MM.1S (cell line): Measurements from ENCODE around the gene LSM7.

ENCODE experiments used
- DNase-seq: peaks from one replicate; pipeline ENCODE4 v3.0.0-alpha.2; 2015
- H2AFZ ChIP-seq: fragments of 300-600 bp; sonication (generic); 2 replicates; pipeline ENCODE4 v1.6.0; 2016; ENCODE audit warnings: antibody characterized with exemption, low read length
- H3F3A ChIP-seq: fragments of 300-600 bp; sonication (generic); 2 replicates; pipeline ENCODE4 v1.6.1; 2016; ENCODE audit warnings: mild to moderate bottlenecking, antibody characterized with exemption, low read length, moderate library complexity, mixed read lengths; ENCODE audit not compliant: insufficient read depth
- H3K27ac ChIP-seq: fragments of 300-600 bp; sonication (generic); 2 replicates; pipeline ENCODE4 v1.5.1; 2016; ENCODE audit warnings: mild to moderate bottlenecking, low read length
- H3K27me3 ChIP-seq: fragments of 300-600 bp; sonication (generic); replicated peaks from 2 replicates; pipeline ENCODE4 v1.6.0; 2016; ENCODE audit warnings: low read length; ENCODE audit not compliant: insufficient read depth
- H3K36me3 ChIP-seq: fragments of 300-600 bp; sonication (generic); replicated peaks from 2 replicates; pipeline ENCODE4 v1.6.1; 2016; ENCODE audit warnings: mild to moderate bottlenecking, low read length, mixed read lengths; ENCODE audit not compliant: insufficient read depth
- H3K4me1 ChIP-seq: fragments of 300-600 bp; sonication (generic); 2 replicates; pipeline ENCODE4 v1.6.1; 2016; ENCODE audit warnings: low read length, mixed read lengths
- H3K4me2 ChIP-seq: fragments of 300-600 bp; sonication (generic); 2 replicates; pipeline ENCODE4 v1.6.0; 2016; ENCODE audit warnings: low read depth, low read length
- H3K4me3 ChIP-seq: fragments of 300-600 bp; sonication (generic); 2 replicates; pipeline ENCODE4 v1.5.1; 2016; ENCODE audit warnings: low read length, mixed read lengths
- H3K79me2 ChIP-seq: fragments of 300-600 bp; sonication (generic); 2 replicates; pipeline ENCODE4 v1.6.1; 2016; ENCODE audit warnings: mixed run types, low read length, mixed read lengths
- H3K9ac ChIP-seq: fragments of 300-600 bp; sonication (generic); 2 replicates; pipeline ENCODE4 v1.6.1; 2016; ENCODE audit warnings: low read length, mixed read lengths
- H3K9me2 ChIP-seq: fragments of 300-600 bp; sonication (generic); replicated peaks from 2 replicates; pipeline ENCODE4 v1.6.1; 2016; ENCODE audit warnings: mild to moderate bottlenecking, low read length, mixed read lengths; ENCODE audit not compliant: insufficient read depth
- H3K9me3 ChIP-seq: fragments of 300-600 bp; sonication (generic); replicated peaks from 2 replicates; pipeline ENCODE4 v1.6.1; 2016; ENCODE audit warnings: mild to moderate bottlenecking, low read length, mixed read lengths; ENCODE audit not compliant: insufficient read depth
- H4K20me1 ChIP-seq: fragments of 300-600 bp; sonication (generic); 2 replicates; pipeline ENCODE4 v1.6.1; 2016; ENCODE audit warnings: mild to moderate bottlenecking, low read length, moderate library complexity, mixed read lengths; ENCODE audit not compliant: insufficient read depth
- EZH2 ChIP-seq: fragments of 300-600 bp; sonication (generic); optimal IDR thresholded peaks from 2 replicates; pipeline ENCODE3; 2017; ENCODE audit warnings: low read depth, mild to moderate bottlenecking, antibody characterized with exemption, low read length, mixed read lengths
- EZH2phosphoT487 ChIP-seq: fragments of 300-600 bp; sonication (generic); IDR thresholded peaks from 2 replicates; pipeline ENCODE4 v1.6.1; 2018; ENCODE audit warnings: antibody characterized with exemption, low read length
- TF ChIP-seq, protein P1 (sequence below): fragments of 300-600 bp; sonication (generic); IDR thresholded peaks from 2 replicates; pipeline ENCODE4 v1.5.1; 2016; ENCODE audit warnings: antibody characterized with exemption, low read length, mixed read lengths

Gene LSM7

DNA sequence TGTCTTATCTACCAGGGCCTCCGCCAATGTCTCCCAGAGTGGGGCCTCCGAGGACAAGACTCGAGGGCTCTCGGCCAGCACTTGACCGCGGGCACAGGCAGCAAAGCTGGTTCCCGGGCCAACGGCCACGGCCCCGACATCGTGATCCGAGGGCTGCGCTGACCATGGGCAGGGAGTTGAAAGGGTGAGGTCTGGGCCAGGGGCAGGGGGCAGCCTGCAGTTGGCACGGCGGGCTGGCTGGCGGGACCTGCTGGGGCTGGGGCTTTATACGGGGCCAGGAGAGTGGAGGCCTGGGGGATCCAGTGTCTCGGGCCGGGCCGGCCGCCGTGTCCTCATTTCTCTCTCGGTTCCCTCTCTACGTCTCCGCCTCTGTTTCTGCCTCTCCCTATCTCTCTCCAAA, 10.6 kb downstream of the LSM7 start:
- Histone ChIP-seq H3K4me1 (no peaks in the 10 kb centered on the region), H3K9me2 (no peaks in the 10 kb centered on the region), H3K27me3 (peaks cover 30% of the 10 kb centered on the region), H3K9ac (no peak overlapping the region), H4K20me1 (no peaks in the 10 kb centered on the region), H2AFZ (no peak overlapping the region), H3F3A (peaks cover 5% of the 10 kb centered on the region; the same call in 1 of the 2 replicates), H3K4me2 (no peak overlapping the region), H3K36me3 (no peaks in the 10 kb centered on the region), H3K4me3 (no peak overlapping the region), H3K27ac (no peak overlapping the region), H3K9me3 (no peaks in the 10 kb centered on the region), H3K79me2 (no peaks in the 10 kb centered on the region)
- DNase-seq = no peak
- TF ChIP-seq EZH2phosphoT487 = no peak
- TF ChIP-seq, protein P1, sequence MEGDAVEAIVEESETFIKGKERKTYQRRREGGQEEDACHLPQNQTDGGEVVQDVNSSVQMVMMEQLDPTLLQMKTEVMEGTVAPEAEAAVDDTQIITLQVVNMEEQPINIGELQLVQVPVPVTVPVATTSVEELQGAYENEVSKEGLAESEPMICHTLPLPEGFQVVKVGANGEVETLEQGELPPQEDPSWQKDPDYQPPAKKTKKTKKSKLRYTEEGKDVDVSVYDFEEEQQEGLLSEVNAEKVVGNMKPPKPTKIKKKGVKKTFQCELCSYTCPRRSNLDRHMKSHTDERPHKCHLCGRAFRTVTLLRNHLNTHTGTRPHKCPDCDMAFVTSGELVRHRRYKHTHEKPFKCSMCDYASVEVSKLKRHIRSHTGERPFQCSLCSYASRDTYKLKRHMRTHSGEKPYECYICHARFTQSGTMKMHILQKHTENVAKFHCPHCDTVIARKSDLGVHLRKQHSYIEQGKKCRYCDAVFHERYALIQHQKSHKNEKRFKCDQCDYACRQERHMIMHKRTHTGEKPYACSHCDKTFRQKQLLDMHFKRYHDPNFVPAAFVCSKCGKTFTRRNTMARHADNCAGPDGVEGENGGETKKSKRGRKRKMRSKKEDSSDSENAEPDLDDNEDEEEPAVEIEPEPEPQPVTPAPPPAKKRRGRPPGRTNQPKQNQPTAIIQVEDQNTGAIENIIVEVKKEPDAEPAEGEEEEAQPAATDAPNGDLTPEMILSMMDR = no peak
- no peak for TF ChIP-seq EZH2

DNA sequence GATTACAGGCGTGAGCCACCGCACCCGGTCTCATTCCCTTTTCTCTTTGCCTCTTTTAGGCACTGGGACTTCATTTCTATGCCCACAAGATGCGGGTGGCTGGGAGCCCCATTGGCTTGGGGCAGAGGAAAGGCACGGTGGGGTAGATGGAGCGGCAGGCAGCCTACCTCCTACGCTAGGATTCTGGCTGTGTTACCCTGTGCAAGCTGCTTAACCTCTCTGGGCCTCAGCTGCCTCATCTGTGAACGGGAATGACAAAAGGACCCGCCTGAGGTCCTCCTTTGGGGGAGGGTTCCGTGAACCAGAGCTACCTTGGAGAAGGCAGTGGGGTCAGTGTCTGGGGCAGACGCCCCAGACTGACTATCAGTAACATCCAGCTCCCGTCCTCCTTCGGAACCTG, 11.1 kb downstream of the LSM7 start:
- H3K9me3 ChIP-seq = no peaks in the 10 kb centered on the region
- H3K4me2 ChIP-seq = no peak overlapping the region
- H3K27ac ChIP-seq = no peak overlapping the region
- H3K27me3 ChIP-seq = peaks cover 34% of the 10 kb centered on the region
- no peaks in the 10 kb centered on the region for H3K4me1 ChIP-seq
- TF ChIP-seq, protein P1 = no peak
- TF ChIP-seq EZH2phosphoT487 (no peak), EZH2 (no peak)
- no peak overlapping the region for H3K9ac ChIP-seq
- no peak overlapping the region for H3K4me3 ChIP-seq
- H4K20me1 ChIP-seq = no peaks in the 10 kb centered on the region
- no peak overlapping the region for H2AFZ ChIP-seq
- no peaks in the 10 kb centered on the region for H3K9me2 ChIP-seq
- no peaks in the 10 kb centered on the region for H3K79me2 ChIP-seq
- peaks cover 5% of the 10 kb centered on the region; the same call in 1 of the 2 replicates for H3F3A ChIP-seq
- H3K36me3 ChIP-seq = no peaks in the 10 kb centered on the region
- DNase-seq = no peak

DNA sequence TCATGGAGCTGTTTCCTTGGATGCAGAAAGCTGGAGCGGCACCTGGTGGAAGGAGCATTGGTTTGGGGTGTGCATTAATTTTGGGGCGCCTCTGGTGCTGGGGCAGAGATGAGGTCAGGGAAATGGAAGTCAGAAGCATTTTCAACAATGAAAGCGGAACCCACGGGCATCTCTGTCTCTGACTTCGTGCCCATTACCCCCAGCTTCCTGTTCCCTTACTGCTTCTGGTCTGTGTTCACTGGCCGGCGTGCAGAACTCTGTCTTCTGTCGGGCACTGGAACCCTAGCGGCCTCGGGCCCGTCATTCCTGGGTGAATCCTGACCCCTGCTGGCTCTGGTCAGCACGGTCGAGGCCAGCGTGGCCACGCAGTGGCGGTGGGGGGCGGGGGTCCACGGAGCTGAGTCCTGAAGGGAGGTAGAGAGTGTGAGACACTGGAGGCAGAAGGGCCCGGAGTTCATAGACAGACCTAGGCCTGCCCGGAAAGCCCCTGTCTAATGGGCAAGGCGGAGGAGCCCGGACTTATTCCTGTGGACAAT, 12.5 kb downstream of the LSM7 start:
- Histone ChIP-seq H3K27ac (no peak overlapping the region), H3F3A (peaks cover 5% of the 10 kb centered on the region; the same call in 1 of the 2 replicates), H3K36me3 (no peaks in the 10 kb centered on the region), H3K4me2 (no peak overlapping the region), H3K4me1 (no peaks in the 10 kb centered on the region), H3K27me3 (peaks cover 45% of the 10 kb centered on the region), H3K79me2 (no peaks in the 10 kb centered on the region), H3K4me3 (no peak overlapping the region), H3K9ac (no peak overlapping the region), H4K20me1 (no peaks in the 10 kb centered on the region), H3K9me3 (no peaks in the 10 kb centered on the region), H3K9me2 (no peaks in the 10 kb centered on the region), H2AFZ (no peak overlapping the region)
- TF ChIP-seq, protein P1 = peak; percentile 61
- TF ChIP-seq EZH2phosphoT487 = no peak
- TF ChIP-seq EZH2 = no peak
- DNase-seq = peak; percentile 32
